Activated T-helper 1 cell treated with anti-CD3 and anti-CD28 coated beads, Interleukin-2, amount 50 U/mL, for 16 hours (primary cell): Measurements from ENCODE around the gene PAPPA.

Source experiments
- DNase-seq, 2 donors: peaks; one replicate each; pipeline ENCODE4 v3.0.0-alpha.2; 2020; ENCODE audit warnings: low read depth in 1 of 2, low spot score in 1 of 2

PAPPA gene

GRCh38 chr9:116411506-116411905 lies 257.9 kb downstream of the PAPPA start:
- DNase-seq: no peak

DNA sequence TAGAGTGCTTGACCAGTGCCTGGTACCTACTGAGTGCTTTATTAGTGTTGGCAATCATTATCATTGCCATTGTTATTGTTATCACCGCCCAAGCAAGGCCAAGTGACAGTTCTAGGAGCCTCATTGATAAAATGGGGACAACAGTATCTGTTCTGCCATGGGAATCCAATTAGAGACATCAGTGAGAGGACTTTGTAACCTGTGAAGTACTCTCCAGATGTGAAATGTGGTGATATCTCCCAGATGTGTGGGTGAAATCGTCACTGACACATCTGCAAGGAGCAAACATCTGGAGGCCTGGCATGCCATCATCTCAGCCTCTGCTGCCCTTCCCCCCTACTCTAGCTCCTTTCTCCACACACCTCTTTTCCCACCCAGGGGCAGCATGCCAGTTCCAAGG lies 260.8 kb downstream of the PAPPA start:
- DNase-seq: no peak

- no peak for DNase-seq
These were observed 262.8 kb downstream of the PAPPA start for GRCh38 chr9:116416421-116416820.

- DNase-seq: no peak
These were observed 263.9 kb downstream of the PAPPA start for GRCh38 chr9:116417464-116417863.

- no peak for DNase-seq
These were observed 265.6 kb downstream of the PAPPA start for GRCh38 chr9:116419181-116419580.

- DNase-seq: no peak
These were observed 267.5 kb downstream of the PAPPA start for GRCh38 chr9:116420993-116421538.

GRCh38 chr9:116422119-116422979 lies 268.8 kb downstream of the PAPPA start:
- no peak for DNase-seq

GRCh38 chr9:116423149-116423548 lies 269.6 kb downstream of the PAPPA start:
- DNase-seq: no peak

- DNase-seq: no peak
These were observed 271.7 kb downstream of the PAPPA start for GRCh38 chr9:116425244-116425643.

DNA sequence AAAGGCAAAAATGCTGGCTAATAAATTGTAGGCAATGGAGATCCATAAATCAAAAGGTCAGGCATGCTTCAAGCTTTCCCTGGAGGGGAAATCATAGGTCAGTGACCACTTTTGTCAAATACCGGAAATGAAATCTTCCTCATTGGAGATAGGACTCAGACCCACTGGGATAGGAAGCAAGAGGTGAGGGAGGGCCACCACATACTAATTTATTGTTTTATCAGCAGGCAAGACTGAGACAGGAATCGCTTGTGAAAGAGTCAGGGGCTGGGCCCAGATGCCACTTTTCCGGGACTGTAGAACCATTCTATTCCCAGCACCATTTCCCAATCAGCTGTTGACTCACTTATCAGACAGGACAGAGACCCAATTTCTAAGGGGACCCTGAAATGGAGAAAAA lies 277.3 kb downstream of the PAPPA start:
- no peak for DNase-seq

DNA sequence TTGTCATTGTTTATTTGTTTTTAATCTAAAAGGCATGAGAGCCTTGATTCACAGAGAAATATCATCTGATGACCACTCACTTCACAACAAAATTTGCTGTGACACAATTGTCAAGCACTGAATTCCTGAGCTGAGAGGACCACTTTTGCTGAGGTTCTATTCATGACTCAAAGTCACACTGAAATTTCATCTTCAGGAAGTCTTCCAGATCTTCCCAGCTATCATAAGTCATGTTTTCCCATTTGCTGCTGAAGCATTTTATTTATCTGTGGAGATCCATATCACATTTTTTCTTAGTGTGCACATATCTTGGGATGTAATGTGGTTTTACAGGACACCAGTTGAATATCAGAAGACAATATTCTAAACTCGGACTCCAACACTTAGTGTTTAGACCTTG lies 278.5 kb downstream of the PAPPA start:
- no peak for DNase-seq

- DNase-seq: no peak
These were observed 280.7 kb downstream of the PAPPA start for GRCh38 chr9:116434314-116434713.

DNA sequence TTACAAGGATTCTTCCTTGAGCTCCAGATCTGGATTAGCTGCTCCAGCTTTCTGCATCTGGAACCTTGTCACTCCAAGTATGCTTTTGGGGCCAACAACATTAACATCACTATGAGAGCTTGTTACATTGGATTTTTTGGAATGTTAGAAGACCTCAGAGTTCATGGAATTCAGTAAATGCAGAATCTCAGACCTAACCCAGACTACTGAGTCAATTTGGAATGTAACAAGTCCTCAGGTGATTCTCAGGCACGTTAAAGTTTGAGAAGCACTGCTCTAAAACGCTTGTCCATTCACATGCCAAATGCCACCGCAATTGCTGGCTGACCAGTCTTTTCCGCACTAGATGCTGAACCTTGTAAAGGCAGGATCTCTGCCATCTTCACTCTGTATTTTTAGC lies 282.1 kb downstream of the PAPPA start:
- no peak for DNase-seq

DNA sequence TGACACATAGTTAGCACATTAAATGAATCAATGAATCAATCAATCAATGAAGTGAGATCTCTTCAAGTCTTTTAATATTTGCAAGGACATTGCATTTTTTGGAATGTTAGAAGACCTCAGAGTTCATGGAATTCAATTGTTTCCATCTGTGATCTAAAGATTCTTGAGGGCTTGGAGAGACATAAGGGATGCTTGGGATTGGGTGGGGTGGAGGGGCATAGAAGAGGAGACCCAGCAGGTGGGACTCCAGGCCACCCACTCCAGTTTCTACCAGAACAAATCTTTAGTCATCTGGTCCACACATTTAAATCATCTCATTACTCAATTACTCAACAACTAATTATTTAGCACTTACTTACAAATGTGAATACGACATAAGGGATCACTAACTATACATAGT lies 282.5 kb downstream of the PAPPA start:
- DNase-seq: no peak

DNA sequence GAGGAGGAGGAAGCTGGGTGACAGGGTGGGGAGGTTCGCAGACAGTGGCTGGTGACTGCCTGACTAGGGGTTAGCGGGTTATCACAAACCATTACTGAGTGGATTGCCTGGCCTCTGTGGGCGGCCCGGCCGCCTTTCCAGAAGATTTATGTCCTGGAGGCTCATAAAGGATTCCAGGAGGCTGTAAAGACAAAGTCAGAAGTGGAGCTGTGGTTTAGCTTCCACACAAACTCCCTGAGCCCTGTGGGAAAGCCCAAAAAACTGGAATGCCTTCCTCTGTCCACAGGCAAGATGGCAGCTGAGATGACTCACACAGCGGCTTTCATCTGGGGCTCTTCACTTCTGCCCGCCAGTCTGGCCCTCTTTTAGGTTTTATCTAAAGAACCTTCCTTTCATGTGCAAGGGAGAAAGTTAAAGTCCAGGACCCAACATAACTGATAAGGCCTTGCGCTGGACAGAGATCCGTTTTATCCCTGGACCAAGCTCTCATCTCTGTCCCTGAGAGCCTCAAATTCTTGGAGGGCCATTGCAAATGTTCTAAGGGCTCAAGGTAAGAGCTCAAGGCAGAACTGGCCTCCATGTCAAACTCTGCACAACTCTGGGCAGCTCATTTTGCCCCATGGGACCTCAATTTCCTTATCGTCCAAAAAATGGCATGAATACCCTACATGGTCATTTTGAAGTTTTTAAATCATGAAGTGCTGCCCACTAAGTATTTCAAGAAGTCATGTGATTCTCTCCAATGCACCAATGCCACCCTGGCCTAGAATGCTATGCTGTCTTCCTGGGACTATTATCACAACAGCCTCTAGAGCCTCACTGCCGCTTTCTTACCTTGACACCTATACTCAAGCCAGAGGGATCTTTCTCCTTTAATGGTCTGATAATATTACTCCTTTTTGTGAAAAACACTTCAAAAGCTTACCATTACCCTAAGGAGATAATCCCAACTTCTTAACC lies 284.1 kb downstream of the PAPPA start:
- no peak for DNase-seq

- no peak for DNase-seq
These were observed 288.9 kb downstream of the PAPPA start for GRCh38 chr9:116442528-116442927.

- DNase-seq: no peak
These were observed 294.3 kb downstream of the PAPPA start for GRCh38 chr9:116447934-116448333.

- DNase-seq: no peak
These were observed 294.8 kb downstream of the PAPPA start for GRCh38 chr9:116448431-116448830.

GRCh38 chr9:116449949-116450348 lies 296.4 kb downstream of the PAPPA start:
- no peak for DNase-seq

- no peak for DNase-seq
These were observed 297.0 kb downstream of the PAPPA start for GRCh38 chr9:116450378-116451139.

- no peak for DNase-seq
These were observed 298.0 kb downstream of the PAPPA start for GRCh38 chr9:116451500-116452115.
